ENCODE data around the gene FOSB.

Gene FOSB

GRCh38 chr19:45439190-45439568, 28.6 kb upstream of the FOSB start:
- H3K4me3 ChIP-seq (ENCODE audit: low read depth, low read length): peak overlapping the region; percentile 66; the same call in 1 of the 2 replicates
- DNase-seq (ENCODE audit: low read depth): no peak
- no peak for TF ChIP-seq CTCF (IDR thresholded peaks at IDR 0.05; ENCODE audit: low read depth, low read length, missing control alignments)

GRCh38 chr19:45439569-45440258, 28.1 kb upstream of the FOSB start:
- TF ChIP-seq CTCF (IDR thresholded peaks at IDR 0.05; ENCODE audit: low read depth, low read length, missing control alignments): peak; percentile 93
- peak overlapping the region; percentile 66 for H3K4me3 ChIP-seq (ENCODE audit: low read depth, low read length)
- DNase-seq (ENCODE audit: low read depth): no peak

- no peak for DNase-seq (ENCODE audit: low read depth)
- H3K4me3 ChIP-seq (ENCODE audit: low read depth, low read length): peak overlapping the region; percentile 66
- no peak for TF ChIP-seq CTCF (IDR thresholded peaks at IDR 0.05; ENCODE audit: low read depth, low read length, missing control alignments)
Measured at GRCh38 chr19:45440259-45440638, 27.5 kb upstream of the FOSB start.

GRCh38 chr19:45440873-45441654, 26.7 kb upstream of the FOSB start:
- TF ChIP-seq CTCF (IDR thresholded peaks at IDR 0.05; ENCODE audit: low read depth, low read length, missing control alignments): no peak
- DNase-seq (ENCODE audit: low read depth): no peak

GRCh38 chr19:45442408-45442777, 25.4 kb upstream of the FOSB start:
- H3K4me3 ChIP-seq (ENCODE audit: low read depth, low read length): no peak overlapping the region

More at GRCh38 chr19:45440873-45441654, 26.7 kb upstream of the FOSB start:
- H3K4me3 ChIP-seq (ENCODE audit: low read depth, low read length): no peak overlapping the region

GRCh38 chr19:45442778-45443461, 24.9 kb upstream of the FOSB start:
- DNase-seq (ENCODE audit: low read depth): no peak
- H3K4me3 ChIP-seq (ENCODE audit: low read depth, low read length): peak overlapping the region; percentile 55
- no peak for TF ChIP-seq CTCF (IDR thresholded peaks at IDR 0.05; ENCODE audit: low read depth, low read length, missing control alignments)

More at GRCh38 chr19:45442408-45442777, 25.4 kb upstream of the FOSB start:
- DNase-seq (ENCODE audit: low read depth): no peak
- TF ChIP-seq CTCF (IDR thresholded peaks at IDR 0.05; ENCODE audit: low read depth, low read length, missing control alignments): no peak

Data from GM12864 (cell line).